HG02642 (cell line): ENCODE measurements around the gene HCN3.
"Not testable (repeated sequence)": the region's sequence is repeated elsewhere in the genome, so short reads cannot be mapped to it uniquely, and the experiment has no call there.

Experiments
- ATAC-seq: cut with Tn5 transposase; IDR thresholded peaks from one replicate; pipeline ENCODE4 v1.9.1; 2021; ENCODE audit warnings: mild to moderate bottlenecking; ENCODE audit not compliant: unreplicated experiment, poor library complexity

HCN3 gene

DNA sequence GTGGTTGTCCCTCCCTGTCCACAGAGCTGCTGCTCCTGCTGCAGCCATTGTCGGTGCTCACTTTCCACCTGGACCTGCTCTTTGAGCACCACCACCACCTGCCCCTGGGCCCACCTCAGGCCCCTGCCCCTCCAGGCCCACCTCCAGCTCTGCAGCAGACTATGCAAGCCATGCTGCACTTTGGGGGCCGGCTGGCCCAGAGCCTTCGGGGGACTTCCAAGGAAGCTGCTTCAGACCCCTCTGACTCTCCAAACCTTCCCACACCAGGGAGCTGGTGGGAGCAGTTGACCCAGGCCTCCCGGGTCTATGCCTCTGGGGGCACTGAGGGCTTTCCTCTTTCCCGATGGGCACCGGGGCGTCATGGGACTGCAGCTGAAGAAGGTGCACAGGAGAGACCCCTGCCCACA, 49.4 kb downstream of the HCN3 start:
- ATAC-seq, result no peak

DNA sequence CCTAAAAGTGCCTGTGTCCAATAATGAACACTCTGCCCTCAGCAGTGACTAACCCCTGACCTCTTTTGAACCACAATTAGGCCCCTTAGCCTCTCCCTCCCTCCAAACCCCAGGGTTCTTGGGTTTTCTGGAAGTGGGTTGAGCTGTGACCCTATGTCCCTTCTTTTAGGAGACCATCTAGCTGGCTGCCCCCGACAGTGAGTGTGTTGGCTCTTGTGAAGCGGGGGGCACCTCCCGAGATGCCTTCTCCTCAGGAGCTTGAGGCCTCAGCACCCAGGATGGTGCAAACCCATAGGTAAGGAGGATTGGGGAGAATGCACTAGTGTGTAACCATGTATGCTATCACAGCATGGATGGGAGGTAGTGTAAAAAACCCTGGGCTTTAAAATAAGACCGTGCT, 50.7 kb downstream of the HCN3 start:
- no peak for ATAC-seq

DNA sequence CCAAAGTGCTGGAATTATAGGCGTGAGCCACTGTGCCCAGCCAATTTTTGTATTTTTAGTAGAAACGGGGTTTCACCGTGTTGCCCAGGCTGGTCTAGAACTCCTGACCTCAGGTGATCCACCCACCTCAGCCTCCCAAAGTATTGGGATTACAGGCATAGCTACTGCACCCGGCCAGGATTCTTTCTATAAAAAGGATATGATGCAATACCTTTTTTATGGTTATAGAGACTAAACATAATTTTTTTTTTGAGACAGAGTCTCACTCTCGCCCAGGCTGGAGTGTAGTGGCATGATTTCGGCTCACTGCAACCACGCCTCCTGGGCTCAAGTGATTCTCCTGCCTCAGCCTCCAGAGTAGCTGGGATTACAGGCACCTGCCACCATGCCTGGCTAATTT, 51.6 kb downstream of the HCN3 start:
- not testable (repeated sequence) for ATAC-seq

DNA sequence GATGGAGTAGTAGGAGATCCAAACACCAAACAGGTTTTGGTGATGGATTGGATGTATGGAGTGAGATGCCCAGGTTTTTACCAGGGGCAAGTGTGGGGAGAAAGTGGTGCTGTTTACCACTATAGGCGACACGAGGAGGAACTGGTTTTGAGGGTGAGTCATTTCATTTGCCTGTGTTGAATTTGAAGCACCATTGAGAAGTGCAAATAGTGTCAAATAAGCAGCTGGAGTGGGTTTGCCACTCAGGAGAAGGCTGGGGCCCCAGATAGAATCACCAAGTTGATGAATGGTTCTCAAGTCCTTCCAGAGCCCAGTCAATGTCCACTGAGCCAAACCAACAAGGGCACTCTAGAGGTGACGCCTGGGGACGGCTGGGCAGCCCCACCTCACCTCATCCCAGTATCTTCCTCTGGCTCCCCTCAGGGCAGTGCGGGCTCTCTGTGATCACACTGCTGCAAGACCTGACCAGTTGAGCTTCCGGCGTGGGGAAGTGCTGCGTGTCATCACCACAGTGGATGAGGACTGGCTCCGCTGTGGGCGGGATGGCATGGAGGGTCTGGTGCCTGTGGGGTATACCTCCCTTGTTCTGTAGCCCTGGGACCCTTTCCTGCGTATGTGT, 52.8 kb downstream of the HCN3 start:
- ATAC-seq, result no peak

DNA sequence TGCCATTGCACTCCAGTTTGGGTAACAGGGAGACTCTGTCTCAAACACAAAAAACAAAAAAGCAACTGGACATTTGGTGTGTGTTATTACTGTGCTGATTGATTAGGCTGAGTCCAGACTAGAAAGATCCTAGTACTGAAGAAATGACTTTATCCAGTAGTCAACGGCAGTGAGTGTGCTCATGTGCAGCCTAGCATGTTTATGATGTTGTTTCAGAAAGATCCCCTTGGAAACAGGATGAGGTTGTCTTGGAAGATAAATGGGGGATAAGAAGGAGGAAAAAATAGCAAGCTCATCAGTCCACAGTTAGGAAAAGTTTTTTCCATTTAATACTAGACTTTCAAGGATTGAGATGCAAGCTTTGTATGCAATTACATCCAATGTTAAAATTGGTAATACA, 57.7 kb downstream of the HCN3 start:
- ATAC-seq, result no peak
